ENCODE results near the gene TRIM31. TPM values are rescaled to one million over a fixed set of nuclear protein-coding genes. Genes with fewer than 3 reads are reported as not detected.
"Not testable (repeated sequence)": the region's sequence is repeated elsewhere in the genome, so short reads cannot be mapped to it uniquely, and the experiment has no call there.

TRIM31 gene
- total RNA-seq, 1 donor from 2014 or later, result not detected

GRCh38 chr6:30149234-30149633 lies 36.3 kb upstream of the TRIM31 start:
- DNase-seq, result no peak

- DNase-seq, result no peak
Observed at GRCh38 chr6:30147096-30147495, 34.2 kb upstream of the TRIM31 start.

GRCh38 chr6:30145818-30146217 lies 32.9 kb upstream of the TRIM31 start:
- no peak for DNase-seq

- no peak for DNase-seq
Observed at GRCh38 chr6:30144811-30145210, 31.9 kb upstream of the TRIM31 start.

- no peak for DNase-seq
Observed at GRCh38 chr6:30143780-30144179, 30.9 kb upstream of the TRIM31 start.

- no peak for DNase-seq
Observed at GRCh38 chr6:30142665-30143064, 29.8 kb upstream of the TRIM31 start.

- not testable (repeated sequence) for DNase-seq
Observed at GRCh38 chr6:30140240-30140639, 27.4 kb upstream of the TRIM31 start.

- no peak for DNase-seq
Observed at GRCh38 chr6:30136570-30137286, 23.8 kb upstream of the TRIM31 start.

GRCh38 chr6:30135757-30136156 lies 22.9 kb upstream of the TRIM31 start, which contains the start of gene TRIM40:
Gene TRIM40, plus strand, starts transcription at chr6:30136140. Its CDS starts 897 bp downstream, at chr6:30137037.
- no peak for DNase-seq

- no peak for DNase-seq
Observed at GRCh38 chr6:30135147-30135546, 22.3 kb upstream of the TRIM31 start.

- no peak for DNase-seq
Observed at GRCh38 chr6:30131947-30132497, 19.1 kb upstream of the TRIM31 start.

GRCh38 chr6:30130887-30131862 lies 18.3 kb upstream of the TRIM31 start:
- DNase-seq, result peak; percentile 7

- no peak for DNase-seq
Observed at GRCh38 chr6:30130179-30130679, 17.3 kb upstream of the TRIM31 start.

GRCh38 chr6:30129265-30130178 lies 16.6 kb upstream of the TRIM31 start:
- no peak for DNase-seq

- no peak for DNase-seq
Observed at GRCh38 chr6:30127238-30128093, 14.6 kb upstream of the TRIM31 start.

- no peak for DNase-seq
Observed at GRCh38 chr6:30122515-30122914, 9.6 kb upstream of the TRIM31 start.

GRCh38 chr6:30121446-30122366 lies 8.8 kb upstream of the TRIM31 start:
- no peak for DNase-seq

GRCh38 chr6:30118691-30119090 lies 5.8 kb upstream of the TRIM31 start:
- DNase-seq, result not testable (repeated sequence)

- DNase-seq, result no peak
Observed at GRCh38 chr6:30116724-30117123, 3.8 kb upstream of the TRIM31 start.

Data from occipital lobe (tissue), 2 donors.